ENCODE data around the gene HAPSTR1. TPM values are rescaled to one million over a fixed set of nuclear protein-coding genes. Genes with fewer than 3 reads are reported as not detected.

HAPSTR1 gene
- total RNA-seq, 1 experiment from 2014 or later, result 59.6 TPM

DNA sequence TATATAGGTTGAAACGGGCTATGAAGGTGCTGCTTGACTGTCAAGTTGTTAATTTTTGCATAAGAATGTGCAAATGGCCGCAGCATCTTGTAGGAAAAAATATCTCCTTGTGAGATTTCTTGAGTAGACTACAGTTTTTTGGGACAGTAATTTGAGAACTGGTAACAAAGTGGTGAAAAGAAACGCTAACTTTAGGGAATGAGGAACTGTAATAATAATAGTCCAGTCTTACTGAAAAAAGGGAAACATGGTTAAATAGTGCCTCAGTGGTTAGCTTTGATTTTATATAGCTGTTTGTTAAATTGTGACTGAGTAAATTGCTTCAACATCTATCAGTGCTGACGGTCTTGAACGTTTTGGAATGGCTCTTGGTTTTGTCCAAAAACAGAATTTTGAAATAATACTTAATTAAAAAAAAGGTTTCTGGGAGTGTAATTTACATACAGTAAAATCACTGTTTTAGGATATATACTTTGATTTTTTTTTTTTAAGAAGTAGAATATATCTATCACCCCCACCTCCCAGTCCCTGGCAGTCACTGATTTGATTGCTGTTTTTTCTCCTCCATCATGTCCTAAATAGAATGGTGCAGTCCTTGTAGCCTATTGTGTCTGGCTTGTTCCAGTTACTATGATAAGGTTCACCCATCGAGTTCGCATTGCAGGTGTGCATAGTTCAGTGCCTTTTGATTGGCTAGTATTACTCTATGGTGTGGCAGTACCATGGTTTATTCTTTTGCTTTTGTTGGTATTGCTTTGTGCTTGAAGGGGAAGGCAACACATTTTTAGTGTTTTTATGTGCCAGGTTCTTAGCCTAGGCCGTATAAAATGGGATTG lies 2.8 kb downstream of the HAPSTR1 start:
- peak overlapping the region; percentile 93 for H3K27ac Mint-ChIP-seq (ENCODE audit: unreplicated experiment)
- H3K36me3 Mint-ChIP-seq (ENCODE audit: insufficient read depth, unreplicated experiment), result peaks cover 92% of the 10 kb centered on the region
- DNase-seq, result no peak
- H3K27me3 Mint-ChIP-seq (ENCODE audit: unreplicated experiment), result no peaks in the 10 kb centered on the region
- no peaks in the 10 kb centered on the region for H3K9me3 Mint-ChIP-seq (ENCODE audit: low read depth, unreplicated experiment)
- TF ChIP-seq, protein P1, sequence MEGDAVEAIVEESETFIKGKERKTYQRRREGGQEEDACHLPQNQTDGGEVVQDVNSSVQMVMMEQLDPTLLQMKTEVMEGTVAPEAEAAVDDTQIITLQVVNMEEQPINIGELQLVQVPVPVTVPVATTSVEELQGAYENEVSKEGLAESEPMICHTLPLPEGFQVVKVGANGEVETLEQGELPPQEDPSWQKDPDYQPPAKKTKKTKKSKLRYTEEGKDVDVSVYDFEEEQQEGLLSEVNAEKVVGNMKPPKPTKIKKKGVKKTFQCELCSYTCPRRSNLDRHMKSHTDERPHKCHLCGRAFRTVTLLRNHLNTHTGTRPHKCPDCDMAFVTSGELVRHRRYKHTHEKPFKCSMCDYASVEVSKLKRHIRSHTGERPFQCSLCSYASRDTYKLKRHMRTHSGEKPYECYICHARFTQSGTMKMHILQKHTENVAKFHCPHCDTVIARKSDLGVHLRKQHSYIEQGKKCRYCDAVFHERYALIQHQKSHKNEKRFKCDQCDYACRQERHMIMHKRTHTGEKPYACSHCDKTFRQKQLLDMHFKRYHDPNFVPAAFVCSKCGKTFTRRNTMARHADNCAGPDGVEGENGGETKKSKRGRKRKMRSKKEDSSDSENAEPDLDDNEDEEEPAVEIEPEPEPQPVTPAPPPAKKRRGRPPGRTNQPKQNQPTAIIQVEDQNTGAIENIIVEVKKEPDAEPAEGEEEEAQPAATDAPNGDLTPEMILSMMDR (IDR thresholded peaks at IDR 0.05; ENCODE audit: unreplicated experiment), result no peak
- BruUV-seq (replicated peaks), result no TSS peak
- peak overlapping the region; percentile 80 for H3K4me3 Mint-ChIP-seq (ENCODE audit: low read depth, unreplicated experiment)
- intact Hi-C loops (cut with micrococcal nuclease; ENCODE audit: unreplicated experiment), result loop anchor here (10.0 kb wide), 1 partner anchor 129 kb away; the partner anchor contains the start of gene USP7
- H3K4me1 Mint-ChIP-seq (ENCODE audit: low read depth, unreplicated experiment), result peaks cover 57% of the 10 kb centered on the region
- CTCF ChIA-PET, result interaction anchor here (1.0 kb wide), 1 partner anchor 85 kb away, joined by 3 read pairs; no protein-coding TSS in a partner anchor

DNA sequence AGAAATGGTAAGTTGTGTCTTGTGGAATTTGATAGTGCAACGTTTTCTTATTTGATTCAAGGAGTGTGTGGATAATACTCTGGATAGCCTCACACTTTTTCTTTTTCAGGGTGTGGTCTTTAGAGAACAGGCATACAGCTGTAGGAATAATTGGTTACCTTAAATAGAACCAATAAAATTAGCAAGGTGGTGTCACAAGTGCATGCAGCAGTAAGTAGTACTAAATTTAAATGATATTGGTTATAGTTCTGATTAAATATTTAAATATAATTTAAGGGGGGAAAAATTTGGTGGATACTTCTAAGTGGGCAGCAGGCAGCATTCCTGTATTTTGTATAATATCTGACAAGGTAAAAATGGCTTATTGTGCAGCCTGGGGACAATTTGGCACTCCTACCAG lies 3.7 kb downstream of the HAPSTR1 start:
- DNase-seq, result no peak
- CTCF ChIA-PET, result interaction anchor here (1.0 kb wide), 1 partner anchor 86 kb away, joined by 3 read pairs; no protein-coding TSS in a partner anchor
- BruUV-seq (replicated peaks), result no TSS peak
- Mint-ChIP-seq H3K4me1 (ENCODE audit: low read depth, unreplicated experiment) (peaks cover 58% of the 10 kb centered on the region), H3K9me3 (ENCODE audit: low read depth, unreplicated experiment) (no peaks in the 10 kb centered on the region), H3K27ac (ENCODE audit: unreplicated experiment) (peak overlapping the region; percentile 93), H3K4me3 (ENCODE audit: low read depth, unreplicated experiment) (peak overlapping the region; percentile 80), H3K27me3 (ENCODE audit: unreplicated experiment) (no peaks in the 10 kb centered on the region), H3K36me3 (ENCODE audit: insufficient read depth, unreplicated experiment) (peaks cover 96% of the 10 kb centered on the region)
- intact Hi-C loops (cut with micrococcal nuclease; ENCODE audit: unreplicated experiment), result loop anchor here (5.0 to 10.0 kb wide), 2 partner anchors 37 to 130 kb away; partner anchors contain the start of gene USP7
- TF ChIP-seq, protein P1 (IDR thresholded peaks at IDR 0.05; ENCODE audit: unreplicated experiment), result no peak

DNA sequence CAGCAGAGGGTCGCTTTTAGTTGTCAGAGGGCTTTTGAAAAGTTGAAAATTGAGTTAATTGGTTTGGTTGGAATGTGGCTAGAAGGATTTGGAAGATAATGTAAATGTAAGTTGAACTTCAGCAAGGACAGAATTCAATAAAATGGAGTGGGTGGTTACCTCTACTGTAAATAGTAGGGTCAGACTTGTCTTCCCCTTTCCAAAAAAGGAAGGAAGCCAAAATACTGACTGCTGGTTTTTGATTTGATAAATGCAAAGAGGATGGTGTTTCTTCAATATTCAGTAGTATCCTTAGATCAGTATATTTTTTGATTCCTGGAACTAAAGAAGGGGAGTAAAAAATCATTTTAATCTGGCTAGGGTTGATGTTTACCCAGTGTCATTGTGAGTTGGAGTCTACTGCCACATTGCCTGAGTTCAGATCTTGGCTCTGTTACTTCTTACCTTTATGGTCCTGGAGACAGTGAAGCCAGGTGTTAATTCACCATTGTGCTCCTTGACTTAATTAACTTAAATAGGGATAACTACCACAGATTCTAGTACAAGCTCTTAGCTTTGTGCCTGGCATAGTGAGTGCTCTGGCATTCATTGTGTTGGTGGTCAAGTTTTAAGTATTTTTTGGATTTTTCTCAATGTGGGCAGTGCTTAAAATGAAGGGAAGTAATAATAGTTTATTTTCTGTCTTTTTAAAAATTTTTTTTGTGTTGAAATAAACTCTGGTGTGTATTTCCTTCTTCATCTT lies 4.4 kb downstream of the HAPSTR1 start:
- intact Hi-C loops (cut with micrococcal nuclease; ENCODE audit: unreplicated experiment), result loop anchor here (5.0 to 10.0 kb wide), 2 partner anchors 36 to 131 kb away; partner anchors contain the start of gene USP7
- Mint-ChIP-seq H3K27me3 (ENCODE audit: unreplicated experiment) (no peaks in the 10 kb centered on the region), H3K9me3 (ENCODE audit: low read depth, unreplicated experiment) (no peaks in the 10 kb centered on the region), H3K4me3 (ENCODE audit: low read depth, unreplicated experiment) (peak overlapping the region; percentile 80), H3K4me1 (ENCODE audit: low read depth, unreplicated experiment) (peaks cover 63% of the 10 kb centered on the region), H3K27ac (ENCODE audit: unreplicated experiment) (peak overlapping the region; percentile 93), H3K36me3 (ENCODE audit: insufficient read depth, unreplicated experiment) (peaks cover 94% of the 10 kb centered on the region)
- DNase-seq, result no peak
- TF ChIP-seq, protein P1 (IDR thresholded peaks at IDR 0.05; ENCODE audit: unreplicated experiment), result no peak
- CTCF ChIA-PET, result interaction anchor here (1.0 kb wide), 1 partner anchor 87 kb away, joined by 3 read pairs; no protein-coding TSS in a partner anchor
- no TSS peak for BruUV-seq (replicated peaks)

DNA sequence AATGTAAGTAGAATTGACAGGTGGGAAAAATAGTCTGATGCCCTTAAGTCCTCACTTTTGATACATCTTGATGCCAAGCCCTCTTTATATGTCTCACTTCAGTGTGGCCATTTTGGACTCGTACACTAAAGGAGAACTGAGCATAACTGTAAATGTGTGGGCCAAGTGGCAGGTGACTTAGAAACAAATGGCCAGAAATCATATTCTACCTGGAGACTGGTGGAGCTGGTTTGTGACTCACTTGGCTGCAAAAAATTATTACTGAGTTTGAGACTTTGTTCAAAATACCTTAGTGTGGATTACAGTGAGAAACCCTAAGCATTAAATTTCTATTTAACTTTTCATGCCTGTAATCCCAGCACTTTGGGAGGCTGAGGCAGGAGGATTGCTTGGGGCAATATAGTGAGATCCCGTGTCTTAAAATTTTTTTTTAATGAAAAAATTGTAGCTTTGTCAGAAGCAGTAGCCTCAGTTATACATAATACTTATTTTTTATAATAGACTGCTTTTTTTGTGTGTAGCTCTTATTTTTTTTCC lies 5.0 kb downstream of the HAPSTR1 start:
- TF ChIP-seq, protein P1 (IDR thresholded peaks at IDR 0.05; ENCODE audit: unreplicated experiment), result no peak
- no peaks in the 10 kb centered on the region for H3K9me3 Mint-ChIP-seq (ENCODE audit: low read depth, unreplicated experiment)
- no peaks in the 10 kb centered on the region for H3K27me3 Mint-ChIP-seq (ENCODE audit: unreplicated experiment)
- DNase-seq, result peak; percentile 47
- BruUV-seq (replicated peaks), result no TSS peak
- H3K36me3 Mint-ChIP-seq (ENCODE audit: insufficient read depth, unreplicated experiment), result peaks cover 93% of the 10 kb centered on the region
- CTCF ChIA-PET, result interaction anchor here (0.6 to 0.8 kb wide), 2 partner anchors 28 to 78 kb away, joined by 3 to 6 read pairs; no protein-coding TSS in a partner anchor
- intact Hi-C loops (cut with micrococcal nuclease; ENCODE audit: unreplicated experiment), result loop anchor here (5.0 to 10.0 kb wide), 2 partner anchors 36 to 132 kb away; partner anchors contain the start of gene USP7
- peak overlapping the region; percentile 67 for H3K27ac Mint-ChIP-seq (ENCODE audit: unreplicated experiment)
- peaks cover 70% of the 10 kb centered on the region for H3K4me1 Mint-ChIP-seq (ENCODE audit: low read depth, unreplicated experiment)
- peak overlapping the region; percentile 80 for H3K4me3 Mint-ChIP-seq (ENCODE audit: low read depth, unreplicated experiment)

All from Calu3 (cell line).